ENCODE measurements around the gene MKI67. TPM values are rescaled to one million over a fixed set of nuclear protein-coding genes. Genes with fewer than 3 reads are reported as not detected.

The MKI67 gene
- total RNA-seq, 1 donor from 2014 or later: 0.64 TPM

DNA sequence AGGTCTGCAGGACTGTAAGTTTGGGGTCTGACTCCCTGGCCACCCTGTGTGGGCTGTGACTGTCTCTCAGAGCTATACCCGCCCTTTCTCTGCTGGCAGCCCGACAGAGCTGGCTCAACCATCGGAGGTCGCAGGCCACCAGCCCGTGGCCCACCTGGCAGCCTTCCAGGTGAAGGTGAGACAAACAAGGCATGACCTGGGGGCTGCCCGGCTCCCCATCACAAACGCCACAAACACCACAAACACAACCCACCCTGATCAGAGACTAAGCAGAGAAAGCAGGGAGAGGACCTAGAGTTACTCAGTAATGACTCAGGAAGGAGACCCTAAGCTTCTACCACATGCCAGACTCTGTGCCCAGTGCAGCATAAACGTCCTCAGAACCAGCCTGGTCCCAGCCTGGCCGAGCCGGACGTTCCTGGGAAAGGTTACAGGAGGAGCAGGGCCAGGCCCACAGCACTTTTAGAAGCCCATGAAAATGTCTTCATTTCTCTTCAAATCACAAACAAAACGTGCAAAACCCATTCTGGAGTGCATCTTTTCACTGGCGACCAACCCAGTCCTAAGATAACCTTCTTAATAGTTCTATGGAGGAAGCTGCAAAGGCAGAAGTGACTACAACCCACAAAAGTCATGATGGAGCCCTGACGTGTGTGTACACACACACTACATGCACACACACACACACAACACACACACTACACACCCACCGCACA is 66.8 kb downstream of the MKI67 start:
- no peak for TF ChIP-seq CTCF (IDR thresholded peaks at IDR 0.05)
- peaks cover 22 to 54% of the 10 kb centered on the region in 2 donors for H3K4me1 ChIP-seq
- no peaks in the 10 kb centered on the region for H3K9me3 ChIP-seq
- H3K27me3 ChIP-seq: no peaks in the 10 kb centered on the region
- H3K27ac ChIP-seq: peak overlapping the region; percentile 47 to 48
- H3K4me3 ChIP-seq: no peak overlapping the region
- no peaks in the 10 kb centered on the region for H3K36me3 ChIP-seq
- intact Hi-C loops (cut with DNase I): no loop called here
- DNase-seq (ENCODE audit: low spot score in 2 of 2): peak in 1 of 2 donors; percentile 59

DNA sequence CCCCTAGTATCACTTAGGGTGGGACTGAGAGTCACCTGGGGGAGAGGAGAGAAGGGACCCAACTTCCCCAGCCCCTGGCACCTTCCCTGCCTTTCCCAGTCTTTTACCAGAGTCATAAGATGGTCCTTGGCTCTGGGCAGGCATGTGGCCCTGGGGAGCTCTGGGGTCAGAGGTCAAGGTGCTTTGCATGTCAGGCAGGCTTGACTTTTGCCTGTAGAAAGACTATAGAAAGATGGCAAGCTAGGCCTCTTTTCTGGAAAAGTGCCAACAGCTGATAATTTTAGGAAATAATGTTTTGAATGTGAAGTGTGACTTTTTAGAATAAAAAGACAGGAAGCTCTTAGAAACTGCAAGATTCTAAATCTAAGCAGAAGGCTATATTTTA is 67.5 kb downstream of the MKI67 start:
- TF ChIP-seq CTCF (IDR thresholded peaks at IDR 0.05): no peak

DNA sequence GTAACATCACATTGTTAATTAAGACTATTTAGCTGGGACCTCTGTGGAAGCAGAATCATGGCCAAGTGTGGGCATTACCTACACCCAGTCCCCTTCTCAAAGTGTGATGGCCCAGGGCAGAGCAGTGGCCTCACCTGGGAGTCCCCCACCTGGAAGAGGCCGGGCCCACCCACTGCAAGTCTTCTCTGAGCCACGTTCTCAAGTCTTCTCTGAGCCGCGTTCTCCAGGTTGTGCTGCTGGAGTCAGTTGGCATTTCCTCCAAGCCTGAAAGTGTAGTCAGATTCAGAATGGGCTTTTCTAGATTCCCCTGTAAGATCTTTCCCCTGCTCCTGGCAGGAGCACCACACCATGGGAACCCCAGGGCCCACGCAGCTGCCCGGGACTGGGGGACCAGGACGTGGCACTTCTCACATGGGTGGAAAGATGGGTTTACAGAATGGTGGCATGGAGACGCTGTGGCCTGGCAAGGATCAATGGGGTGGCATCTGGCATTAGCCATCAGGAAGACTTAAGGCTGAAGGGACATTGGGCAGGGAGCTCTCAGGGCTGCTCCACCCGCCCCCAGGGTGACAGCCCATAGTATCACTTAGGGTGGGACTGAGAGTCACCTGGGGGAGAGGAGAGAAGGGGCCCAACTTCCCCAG is 68.0 kb downstream of the MKI67 start:
- Histone ChIP-seq H3K27me3 (no peaks in the 10 kb centered on the region), H3K4me3 (no peak overlapping the region), H3K4me1 (peaks cover 17 to 44% of the 10 kb centered on the region in 2 donors), H3K27ac (peak overlapping the region; percentile 62 to 72), H3K36me3 (no peaks in the 10 kb centered on the region), H3K9me3 (no peaks in the 10 kb centered on the region)
- DNase-seq (ENCODE audit: low spot score in 2 of 2): peak in 1 of 2 donors; percentile 53
- intact Hi-C loops (cut with DNase I): no loop called here
- no peak for TF ChIP-seq CTCF (IDR thresholded peaks at IDR 0.05)

More for the DNA sequence above, 67.5 kb downstream of the MKI67 start:
- peaks cover 17 to 47% of the 10 kb centered on the region in 2 donors for H3K4me1 ChIP-seq
- intact Hi-C loops (cut with DNase I): no loop called here
- peak overlapping the region; percentile 47 to 48 for H3K27ac ChIP-seq
- H3K27me3 ChIP-seq: no peaks in the 10 kb centered on the region
- peak in 1 of 2 donors; percentile 59 for DNase-seq (ENCODE audit: low spot score in 2 of 2)
- no peak overlapping the region for H3K4me3 ChIP-seq
- H3K9me3 ChIP-seq: no peaks in the 10 kb centered on the region
- H3K36me3 ChIP-seq: no peaks in the 10 kb centered on the region

GRCh38 chr10:128056303-128057050 is 69.7 kb downstream of the MKI67 start:
- H3K4me3 ChIP-seq: no peak overlapping the region
- H3K4me1 ChIP-seq: peaks cover 9 to 26% of the 10 kb centered on the region in 2 donors
- no peaks in the 10 kb centered on the region for H3K27me3 ChIP-seq
- H3K36me3 ChIP-seq: no peaks in the 10 kb centered on the region
- no peaks in the 10 kb centered on the region for H3K9me3 ChIP-seq
- intact Hi-C loops (cut with DNase I): no loop called here
- H3K27ac ChIP-seq: peak overlapping the region; percentile 62 to 72
- peak in 1 of 2 donors; percentile 68 for DNase-seq (ENCODE audit: low spot score in 2 of 2)
- TF ChIP-seq CTCF (IDR thresholded peaks at IDR 0.05): no peak

DNA sequence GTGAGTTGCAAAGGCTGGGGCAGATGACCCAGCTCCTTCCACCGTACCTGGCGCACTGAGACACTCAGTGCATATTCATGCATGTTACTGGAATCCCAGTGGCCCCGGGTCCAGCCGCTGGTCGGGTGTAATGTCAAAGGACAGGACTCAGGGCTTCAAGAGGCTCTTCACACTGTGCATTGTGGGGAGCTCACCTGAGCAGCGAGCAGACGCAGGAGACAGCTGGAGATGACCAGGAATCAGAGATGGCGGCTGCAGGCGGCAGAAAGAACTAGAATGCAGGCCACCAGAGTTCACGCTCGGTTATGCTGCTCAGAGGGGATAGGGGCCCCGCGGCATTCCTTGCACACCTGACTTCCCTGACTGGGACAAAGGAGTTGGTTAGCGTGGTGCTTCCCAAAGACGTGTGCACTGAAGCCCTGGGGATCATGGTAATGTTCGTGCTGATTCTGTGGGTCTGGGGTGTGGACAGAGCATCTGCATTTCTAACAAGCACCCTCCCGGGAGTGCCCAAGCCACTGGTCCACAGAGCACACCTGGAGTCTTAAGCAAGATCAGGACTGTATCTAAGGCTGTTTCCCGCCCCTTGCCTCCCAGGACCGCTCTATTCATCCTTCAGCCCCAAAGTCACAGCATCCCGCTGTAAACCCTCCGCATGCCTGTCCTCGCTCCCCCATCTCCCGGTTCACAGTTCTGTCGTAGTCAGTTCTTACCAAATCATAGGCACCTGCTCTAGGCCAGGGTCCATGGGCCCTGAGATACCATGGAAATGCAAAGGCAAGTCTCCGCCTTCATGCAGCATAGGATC is 71.0 kb downstream of the MKI67 start:
- intact Hi-C loops (cut with DNase I): no loop called here
- H3K4me3 ChIP-seq: no peak overlapping the region
- H3K27ac ChIP-seq: no peak overlapping the region
- H3K4me1 ChIP-seq: peaks cover 9 to 22% of the 10 kb centered on the region in 2 donors
- no peaks in the 10 kb centered on the region for H3K27me3 ChIP-seq
- no peak for TF ChIP-seq CTCF (IDR thresholded peaks at IDR 0.05)
- DNase-seq (ENCODE audit: low spot score in 2 of 2): peak in 1 of 2 donors; percentile 56
- no peaks in the 10 kb centered on the region for H3K9me3 ChIP-seq
- H3K36me3 ChIP-seq: no peaks in the 10 kb centered on the region
